NCI-H1048 (cell line): ENCODE results near the gene CACNA2D3.
"Not testable (repeated sequence)": the region's sequence is repeated elsewhere in the genome, so short reads cannot be mapped to it uniquely, and the experiment has no call there.

Experiments
- DNase-seq: peaks from one replicate; lab custom pipeline; 2025; lab: John Stamatoyannopoulos, UW

The CACNA2D3 gene

DNA sequence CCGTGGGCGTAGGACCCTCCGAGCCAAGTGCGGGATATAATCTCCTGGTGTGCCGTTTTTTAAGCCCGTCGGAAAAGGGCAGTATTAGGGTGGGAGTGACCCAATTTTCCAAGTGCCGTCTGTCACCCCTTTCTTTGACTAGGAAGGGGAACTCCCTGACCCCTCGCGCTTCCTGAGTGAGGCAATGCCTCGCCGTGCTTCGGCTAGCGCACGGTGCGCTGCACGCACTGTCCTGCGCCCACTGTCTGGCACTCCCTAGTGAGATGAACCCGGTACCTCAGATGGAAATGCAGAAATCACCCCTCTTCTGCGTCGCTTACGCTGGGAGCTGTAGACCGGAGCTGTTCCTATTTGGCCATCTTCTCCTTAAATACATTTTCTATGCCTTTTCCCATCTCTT, 342.2 kb downstream of the CACNA2D3 start:
- not testable (repeated sequence) for DNase-seq

DNA sequence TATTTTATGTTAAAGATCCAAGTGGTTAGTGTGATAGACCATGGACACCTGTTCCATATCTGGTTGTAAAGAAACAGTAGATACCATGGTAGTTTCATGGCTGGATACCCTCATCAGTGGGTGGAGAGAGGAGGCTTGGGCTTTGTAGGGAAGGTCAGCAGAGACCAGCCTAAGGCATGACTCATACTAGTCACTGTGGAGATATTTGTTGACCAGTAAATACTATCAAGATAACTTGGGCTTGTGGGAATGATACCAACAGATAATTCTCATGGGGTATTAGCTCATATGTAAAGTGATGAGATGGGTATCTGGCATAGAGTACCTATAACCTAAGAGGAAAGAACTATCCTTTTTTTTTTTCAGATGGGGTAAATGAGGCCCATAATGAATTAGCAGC, 354.5 kb downstream of the CACNA2D3 start:
- no peak for DNase-seq

DNA sequence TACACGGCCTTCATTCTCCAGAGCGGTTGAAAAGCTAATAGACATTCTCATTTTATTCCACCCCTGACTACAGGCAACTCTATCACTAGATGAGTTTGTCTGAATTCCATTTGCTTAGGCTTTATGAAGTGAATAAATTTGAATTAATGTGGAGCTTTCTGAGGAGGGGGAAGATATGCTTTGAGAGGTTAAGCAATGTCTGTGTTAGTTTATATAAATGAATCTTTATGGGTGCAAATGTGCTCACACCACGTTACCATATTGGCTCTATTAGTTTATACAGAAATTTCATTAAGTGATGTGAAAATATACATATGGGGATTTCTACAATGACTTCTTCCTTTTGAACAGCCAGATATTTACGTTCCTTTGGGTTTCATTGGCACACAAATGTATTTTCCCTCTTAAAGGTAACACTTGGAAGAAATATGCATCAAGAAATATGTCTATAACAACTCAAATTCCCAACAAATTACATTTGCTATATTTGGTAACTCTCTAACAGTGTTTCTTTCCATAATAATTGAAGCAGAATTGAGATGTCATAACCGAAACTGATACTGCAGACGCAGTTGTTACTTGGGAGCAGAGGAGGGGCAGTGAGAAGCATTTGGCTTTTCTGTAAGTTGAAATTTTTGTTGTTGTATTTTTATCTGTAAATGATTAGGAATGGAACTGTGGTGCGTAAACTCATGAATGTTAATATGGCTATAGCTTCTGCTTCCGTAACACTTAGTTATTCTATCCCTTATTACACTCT, 359.4 kb downstream of the CACNA2D3 start:
- DNase-seq: no peak

DNA sequence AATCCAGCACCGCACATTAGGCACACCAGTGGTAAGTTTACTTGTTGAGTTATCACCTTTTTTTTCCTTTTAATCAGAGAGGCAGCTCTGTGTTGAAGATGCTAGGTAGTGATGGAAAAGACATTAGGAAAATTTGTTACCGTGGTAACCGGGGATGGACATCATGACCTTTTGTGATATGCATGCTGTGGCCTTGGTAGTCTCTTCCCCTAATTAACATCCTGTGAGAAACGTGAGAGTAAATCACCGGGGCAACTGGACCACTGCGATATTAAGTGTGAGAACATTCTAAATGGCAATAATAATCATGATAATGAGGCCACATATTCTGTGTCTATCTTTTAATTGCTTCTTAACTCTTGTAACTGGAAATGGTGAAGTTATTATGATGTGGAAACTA, 362.0 kb downstream of the CACNA2D3 start:
- DNase-seq: no peak

DNA sequence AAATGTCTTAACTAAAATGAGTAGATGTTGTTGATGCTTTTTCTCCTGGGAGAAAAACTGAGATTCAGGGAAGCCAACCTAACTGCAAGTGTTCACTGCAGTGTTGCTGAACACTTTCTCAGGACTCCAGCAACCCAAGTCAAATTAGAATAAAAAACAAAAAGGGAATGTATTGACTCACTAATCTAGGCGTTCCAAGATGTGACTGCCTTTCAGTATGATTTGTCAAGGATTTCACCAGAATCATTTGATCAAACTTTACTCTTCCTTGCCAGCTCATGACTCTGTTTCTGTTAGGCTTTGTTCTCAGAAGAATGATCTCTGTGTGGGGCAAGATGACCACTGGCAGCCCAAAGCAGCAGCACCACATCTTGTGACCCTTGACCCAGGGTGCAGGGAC, 364.0 kb downstream of the CACNA2D3 start:
- no peak for DNase-seq

DNA sequence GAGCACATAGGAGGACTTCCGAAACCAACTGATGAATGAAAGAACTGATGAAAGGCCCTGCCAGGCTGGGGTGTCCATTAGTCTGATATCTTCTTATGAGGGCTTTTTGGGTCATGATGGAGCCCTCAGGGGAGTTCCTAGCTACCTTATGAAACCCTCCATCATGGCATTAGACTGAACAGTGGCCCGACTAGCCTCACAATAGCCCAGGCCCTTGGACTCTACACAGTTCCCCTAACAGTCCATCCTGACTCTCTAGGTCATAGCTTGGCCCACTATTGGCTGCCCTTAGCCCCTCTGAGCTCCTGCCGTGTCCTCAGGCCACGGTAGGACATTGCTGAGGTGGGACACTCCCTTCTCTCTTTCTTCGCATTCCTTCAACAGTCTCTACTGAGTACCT, 365.9 kb downstream of the CACNA2D3 start:
- no peak for DNase-seq

DNA sequence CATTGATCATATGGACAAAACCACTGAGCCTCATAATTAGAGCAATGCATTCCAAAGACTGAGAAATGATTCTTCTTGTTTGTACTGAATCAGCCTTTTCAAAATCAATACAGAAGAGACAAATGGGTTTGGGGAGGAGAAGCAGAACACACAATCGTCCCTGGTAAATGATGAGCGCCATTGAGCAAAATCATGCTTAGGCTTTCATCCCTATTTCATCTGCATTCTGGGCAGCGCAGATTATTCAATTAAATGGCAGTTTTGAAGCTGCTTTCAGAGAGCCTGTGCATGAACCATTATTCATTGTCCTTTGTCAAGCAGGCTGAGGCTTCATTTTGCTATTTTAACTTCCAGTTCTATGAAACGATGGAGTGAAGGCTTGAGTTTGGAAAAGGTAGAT, 371.9 kb downstream of the CACNA2D3 start:
- DNase-seq: no peak

DNA sequence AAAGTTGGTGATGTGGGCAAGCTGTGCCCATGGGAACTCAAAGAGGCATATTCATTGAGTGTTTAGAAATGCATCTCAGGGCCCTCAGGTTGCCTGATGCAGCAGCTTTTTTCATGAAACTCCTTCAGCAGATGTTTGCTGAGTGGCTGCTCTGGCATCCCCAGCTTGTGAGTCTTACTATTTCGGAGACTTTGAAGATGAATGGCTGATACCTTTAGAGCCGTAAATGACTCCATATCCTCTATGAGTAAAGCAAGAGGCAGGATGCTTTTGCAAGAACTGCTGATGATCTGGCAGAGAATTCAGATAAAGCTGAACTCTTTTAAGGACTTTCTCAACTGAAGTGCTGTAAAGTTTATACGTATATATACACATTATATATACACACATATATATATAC, 384.3 kb downstream of the CACNA2D3 start:
- no peak for DNase-seq

DNA sequence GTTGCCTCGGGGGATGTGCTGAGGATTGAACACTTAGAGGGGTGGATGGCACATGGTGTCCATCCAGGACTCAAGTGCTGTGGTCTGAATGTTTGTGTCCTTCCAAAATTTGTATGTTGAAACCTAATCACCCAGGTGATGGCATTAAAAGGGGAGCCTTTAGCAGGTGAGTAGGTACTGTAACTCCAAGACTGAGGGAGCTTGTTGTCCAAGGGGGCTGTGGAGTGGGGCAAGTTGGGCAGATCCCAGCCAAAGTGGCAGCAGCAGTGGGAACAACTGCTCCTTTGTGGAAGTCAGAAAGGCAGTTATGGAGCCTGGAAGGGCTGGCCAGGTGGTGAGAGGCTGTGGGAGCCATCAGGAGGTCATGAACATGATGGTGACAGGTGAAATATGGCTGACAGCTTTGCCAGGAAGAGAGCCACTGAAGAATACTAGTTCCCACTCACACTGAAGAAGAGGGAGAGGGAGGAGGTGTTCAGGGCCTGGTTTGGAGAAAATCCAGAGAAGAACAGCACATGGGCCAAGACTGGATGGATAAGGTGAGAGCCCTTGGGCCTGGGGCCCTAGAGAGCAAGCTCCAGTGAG, 385.6 kb downstream of the CACNA2D3 start:
- DNase-seq: no peak

DNA sequence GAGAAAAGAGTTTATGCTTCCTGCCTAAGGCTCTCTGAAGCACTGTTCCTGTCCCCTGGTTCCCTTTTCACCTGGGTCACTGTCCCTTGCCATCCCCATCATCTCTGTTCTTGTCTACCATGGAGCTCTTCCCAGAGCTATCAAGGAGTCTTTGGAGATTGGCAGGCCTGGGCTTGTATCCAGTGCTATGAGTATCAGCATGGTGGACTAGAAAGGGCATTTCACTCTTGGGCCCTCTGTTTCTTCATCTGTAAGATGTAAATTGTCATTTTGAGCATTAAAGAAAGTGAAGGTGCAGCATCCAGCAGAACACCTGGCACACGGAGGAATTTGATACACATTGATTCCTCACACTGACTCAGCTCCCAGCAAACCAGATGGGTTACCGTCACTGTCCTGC, 388.2 kb downstream of the CACNA2D3 start:
- DNase-seq: no peak

DNA sequence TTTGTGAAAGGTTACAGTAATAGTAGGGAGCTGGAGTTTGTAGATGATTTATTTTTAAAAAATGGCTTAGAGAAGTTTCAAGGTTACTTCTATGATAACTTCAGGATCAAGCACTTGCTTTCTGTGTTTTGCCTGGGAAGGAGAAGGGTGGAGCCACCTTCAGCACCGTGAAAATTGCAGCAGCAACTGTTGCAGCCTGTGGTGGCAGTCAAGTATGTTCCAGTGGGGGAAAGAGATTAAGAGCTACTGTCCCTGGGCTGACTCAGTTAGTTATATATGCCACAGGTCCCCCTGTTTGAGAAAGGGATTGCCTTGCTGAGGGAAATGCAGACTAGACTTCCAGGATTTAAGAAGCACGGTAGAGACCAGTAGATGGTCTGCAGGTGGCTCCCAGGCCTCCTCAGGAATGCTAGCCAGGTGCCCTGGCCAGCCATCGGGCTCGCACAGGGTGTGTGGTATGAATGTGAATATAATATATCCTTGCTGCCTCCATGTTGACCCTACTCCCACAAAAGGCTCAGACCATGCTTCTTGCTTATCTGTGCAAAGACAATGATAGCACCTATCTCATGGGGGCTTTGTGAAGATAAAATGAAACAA, 389.5 kb downstream of the CACNA2D3 start:
- DNase-seq: no peak

DNA sequence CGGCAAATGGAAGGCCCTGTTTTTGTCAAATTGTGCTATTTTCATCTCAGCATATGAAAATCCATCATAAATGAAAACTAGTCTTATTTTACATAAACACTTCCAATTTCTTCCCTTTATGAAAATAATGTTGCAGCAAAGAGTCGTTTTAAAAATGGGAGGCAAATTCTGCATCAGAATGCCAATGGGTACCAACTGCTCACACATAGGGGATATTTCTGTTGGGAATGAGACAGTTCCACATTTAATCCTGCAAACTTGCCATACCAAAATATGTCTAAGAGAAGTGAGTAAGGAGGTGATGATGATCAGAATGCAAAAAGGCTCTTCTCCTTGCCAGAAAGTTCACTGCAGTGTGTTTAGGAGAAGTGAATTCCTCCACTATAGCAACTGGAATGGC, 391.7 kb downstream of the CACNA2D3 start:
- DNase-seq: no peak

DNA sequence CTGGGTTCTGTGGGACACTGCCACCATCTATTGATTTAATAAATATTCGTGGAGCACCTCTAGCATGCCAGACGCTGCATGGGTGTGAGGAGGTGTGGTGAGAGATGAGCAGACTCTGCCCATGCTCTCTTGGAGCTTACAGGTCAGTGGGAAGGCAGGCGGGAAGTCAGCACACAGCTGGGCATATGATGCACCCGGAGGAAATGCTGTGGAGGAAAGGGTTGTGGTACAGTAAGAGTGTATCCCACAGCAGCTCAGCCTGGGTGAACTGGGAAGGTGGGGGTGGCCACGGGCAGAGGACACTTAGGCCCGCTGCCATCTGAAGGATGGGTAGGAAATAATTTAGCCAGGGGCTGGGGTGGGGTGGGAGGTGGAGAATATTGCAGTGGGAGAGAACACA, 392.1 kb downstream of the CACNA2D3 start:
- no peak for DNase-seq

DNA sequence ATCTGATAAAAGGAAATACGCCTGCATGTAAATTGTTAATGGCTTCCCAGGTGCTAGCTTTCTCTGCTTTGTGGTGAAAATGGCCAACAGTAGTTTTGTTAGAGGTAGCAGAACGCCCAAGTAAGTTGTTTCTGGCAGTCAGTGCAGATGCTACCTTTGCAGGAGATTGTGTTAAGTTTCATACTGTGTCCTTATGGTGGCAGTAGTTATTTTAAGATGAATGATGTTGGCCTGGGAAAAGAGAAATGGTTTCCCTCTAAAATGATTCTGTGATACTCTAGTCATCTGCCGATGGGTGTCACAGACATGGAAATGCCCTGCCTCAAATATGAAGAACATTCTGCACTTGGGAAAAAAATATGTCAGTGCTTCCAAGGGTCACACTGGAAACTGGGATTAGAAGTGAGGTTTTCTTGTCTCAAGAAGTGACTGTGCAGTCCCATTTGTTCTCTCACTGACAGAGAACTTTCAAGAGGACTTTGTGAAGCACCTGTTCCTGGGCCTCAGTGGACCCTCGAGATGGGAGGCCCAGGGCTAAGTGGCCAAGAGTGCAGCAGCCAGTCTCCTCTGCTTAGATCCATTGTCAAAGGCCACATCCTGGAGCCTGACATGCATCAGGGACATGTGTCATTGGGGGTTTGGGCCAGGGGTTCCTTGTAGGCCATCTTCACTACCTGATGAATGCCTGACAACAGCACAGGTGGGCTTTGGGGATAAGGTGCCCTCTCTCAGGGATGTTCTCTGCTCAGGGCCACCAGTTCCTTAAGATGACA, 393.3 kb downstream of the CACNA2D3 start:
- DNase-seq: no peak

DNA sequence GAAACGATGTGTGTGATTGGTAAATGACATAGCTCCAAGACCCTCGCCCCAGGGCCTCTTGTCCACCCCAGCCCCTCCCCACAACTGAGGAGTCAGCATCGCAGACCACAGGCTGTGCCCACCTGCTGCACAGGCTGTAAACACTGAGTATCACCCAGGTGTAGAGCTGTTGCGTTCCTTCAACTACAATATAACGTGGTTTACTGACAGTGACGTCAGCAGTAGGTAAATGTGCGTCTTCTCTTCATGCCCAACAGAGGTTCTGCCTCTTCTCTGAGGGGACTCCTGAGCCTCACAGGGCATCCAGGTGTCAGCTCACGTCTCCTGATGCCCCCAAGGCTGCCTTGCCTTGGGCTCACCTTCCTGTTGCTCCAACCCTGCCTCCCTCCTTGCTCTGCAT, 395.1 kb downstream of the CACNA2D3 start:
- DNase-seq: no peak

DNA sequence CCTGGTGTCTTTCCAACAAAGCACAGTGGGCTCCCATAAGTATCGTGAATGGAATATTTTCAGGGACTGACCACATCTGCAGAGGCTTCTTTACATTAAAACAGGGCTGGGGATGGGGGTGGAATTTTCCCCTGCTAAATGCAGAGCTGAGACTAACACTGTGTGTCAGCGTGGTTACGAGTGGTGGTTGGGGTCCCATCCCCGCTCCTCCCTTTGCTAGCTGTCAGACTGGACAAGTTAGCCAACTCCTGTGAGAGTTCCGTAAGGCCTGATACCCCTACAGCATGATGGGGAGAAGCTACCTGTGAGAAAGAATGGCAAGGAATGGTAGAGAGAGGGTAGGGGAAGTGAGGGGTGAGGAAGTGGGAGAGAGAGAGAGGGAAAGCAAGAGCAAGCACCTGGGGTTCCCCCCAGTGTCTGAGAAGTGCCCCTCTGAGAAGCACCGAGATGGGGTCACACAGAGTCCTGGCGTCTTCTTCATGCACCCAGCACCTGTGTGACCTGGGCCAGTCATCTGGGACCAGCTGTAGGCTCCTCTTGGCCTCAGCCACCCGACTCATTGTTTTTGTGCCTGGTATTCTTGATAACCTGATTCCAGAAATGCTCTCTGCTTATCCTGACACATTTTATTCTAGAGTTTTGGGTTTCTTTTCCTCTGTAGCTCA, 395.8 kb downstream of the CACNA2D3 start:
- no peak for DNase-seq

DNA sequence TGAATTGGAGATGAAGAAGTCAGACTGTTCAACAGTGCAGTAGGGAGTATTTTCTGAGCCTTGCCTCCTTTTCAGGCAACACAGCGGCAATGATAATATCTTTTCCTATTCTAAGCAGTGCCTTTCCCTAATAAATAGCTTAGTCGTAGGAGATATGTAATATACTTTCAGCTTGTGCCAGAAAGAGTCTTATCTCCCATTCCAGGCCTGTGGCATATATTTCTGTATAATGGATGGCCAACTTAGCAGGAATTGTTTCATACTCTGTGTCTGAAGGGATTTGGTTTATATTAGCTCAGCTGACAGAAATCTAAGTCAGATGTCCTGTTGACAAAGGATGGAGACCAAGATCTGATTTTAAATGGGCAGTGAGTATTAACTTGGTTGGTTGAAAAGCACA, 397.1 kb downstream of the CACNA2D3 start:
- no peak for DNase-seq

DNA sequence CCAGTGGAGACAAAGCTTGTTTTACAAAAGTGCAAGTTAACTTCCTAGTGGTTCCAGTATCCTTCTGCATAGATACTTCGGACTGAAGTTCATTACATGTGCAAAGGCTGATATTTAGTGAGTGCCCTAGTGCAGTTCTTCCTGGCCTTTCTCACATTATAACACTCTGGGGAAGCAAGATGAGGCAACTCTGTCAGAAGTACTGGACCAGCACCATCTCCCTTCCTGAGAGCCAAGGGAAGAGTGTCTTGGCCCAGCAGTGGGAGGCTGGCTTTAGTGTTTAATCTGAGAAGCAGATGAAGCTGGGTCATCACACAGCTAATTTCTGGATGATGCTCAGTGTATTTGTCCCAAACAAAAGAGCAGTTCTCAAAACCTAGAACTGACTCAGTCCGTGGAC, 397.7 kb downstream of the CACNA2D3 start:
- no peak for DNase-seq

DNA sequence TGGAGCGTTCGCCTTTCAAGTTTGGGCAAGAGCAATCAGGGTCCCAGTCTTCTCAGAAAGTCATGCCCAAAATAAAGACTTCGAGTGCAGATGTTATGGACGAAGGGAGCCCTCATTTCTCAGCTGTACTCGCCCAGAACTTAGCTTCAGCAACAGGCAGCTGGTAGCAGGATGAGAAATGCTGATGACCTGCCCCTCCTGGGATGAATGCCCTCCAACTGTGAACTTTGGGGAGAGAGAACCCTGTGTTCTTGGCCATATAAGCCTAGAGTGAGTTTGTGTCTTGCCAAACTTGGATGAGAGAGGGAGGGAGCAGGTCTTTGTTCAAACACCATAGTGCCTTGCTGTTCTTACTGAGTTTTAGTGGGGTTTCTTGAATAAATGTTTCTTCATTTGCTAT, 405.2 kb downstream of the CACNA2D3 start:
- no peak for DNase-seq

DNA sequence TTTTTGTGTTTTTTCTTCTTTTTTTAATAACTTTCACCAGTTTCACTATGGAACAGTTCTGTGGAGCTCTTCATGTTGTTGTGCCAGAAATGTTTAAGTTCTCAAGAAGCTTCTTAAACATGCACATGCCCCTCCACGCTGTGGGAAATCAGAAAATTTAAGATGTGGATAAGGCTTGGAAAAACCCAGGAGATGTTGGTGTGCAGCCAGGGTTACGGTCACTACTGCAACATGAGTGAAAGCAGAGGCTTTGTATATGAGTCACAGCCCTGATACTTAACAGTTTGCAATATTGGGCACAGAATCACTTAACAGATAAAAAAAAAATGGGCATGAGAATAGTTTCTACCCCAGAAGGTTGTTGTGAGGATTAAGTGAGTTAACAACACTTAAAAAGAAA, 405.6 kb downstream of the CACNA2D3 start:
- no peak for DNase-seq

DNA sequence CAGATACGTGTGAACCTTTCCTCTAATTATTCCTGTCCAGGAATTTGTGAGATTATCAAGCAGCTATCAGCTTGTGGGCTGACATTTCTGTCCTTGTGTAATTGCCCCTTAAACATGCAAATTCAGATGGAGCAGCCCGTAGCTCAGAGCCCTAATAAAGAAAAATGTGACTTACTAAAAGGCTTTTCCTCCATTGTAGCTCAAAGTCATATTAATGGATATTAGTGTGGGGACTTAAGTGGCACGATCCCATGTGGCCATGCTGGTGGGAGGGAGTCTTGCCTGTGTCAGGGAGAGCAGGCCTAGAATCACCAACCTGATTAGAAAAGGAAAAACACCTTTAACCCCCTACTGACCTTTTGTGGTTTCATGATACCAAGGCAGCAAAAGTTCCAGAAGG, 406.3 kb downstream of the CACNA2D3 start:
- DNase-seq: no peak

DNA sequence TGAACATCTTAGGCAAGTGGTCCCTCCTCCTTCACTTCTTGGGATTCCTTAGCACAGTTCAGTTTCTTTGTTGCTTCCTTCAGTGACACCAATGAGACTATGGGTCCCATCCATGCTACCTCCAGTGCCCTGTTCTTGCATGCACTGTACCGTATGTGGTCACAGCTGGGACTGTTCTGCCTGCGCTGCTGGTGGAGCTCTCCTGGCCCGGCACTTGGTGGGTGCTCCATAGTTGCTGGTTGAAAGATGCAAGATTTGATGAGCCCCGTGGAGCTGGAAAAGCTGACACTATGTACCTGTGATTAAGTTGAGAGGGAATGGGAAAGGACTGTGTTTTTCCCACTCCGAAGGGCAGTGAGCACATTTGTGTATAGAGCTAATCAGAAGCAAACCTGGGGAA, 407.7 kb downstream of the CACNA2D3 start:
- no peak for DNase-seq
